ENCODE results near the gene PGGHG.

PGGHG gene

GRCh38 chr11:299081-299891 is 10.4 kb downstream of the PGGHG start, which contains the start of gene IFITM5:
IFITM5 (minus strand) TSS chr11:299526; CDS start chr11:299490, 36 bp downstream.
- no peak within 1 kb of the TSS for H3K4me3 ChIP-seq (ENCODE audit: low read depth, low read length)
- no peak for DNase-seq (ENCODE audit: low read depth)
- no peak for TF ChIP-seq CTCF (IDR thresholded peaks at IDR 0.05; ENCODE audit: control insufficient read depth, extremely low read depth, insufficient read depth)

GRCh38 chr11:299951-300735 is 11.2 kb downstream of the PGGHG start:
- no peak overlapping the region for H3K4me3 ChIP-seq (ENCODE audit: low read depth, low read length)
- TF ChIP-seq CTCF (IDR thresholded peaks at IDR 0.05; ENCODE audit: control insufficient read depth, extremely low read depth, insufficient read depth), result no peak
- no peak for DNase-seq (ENCODE audit: low read depth)

DNA sequence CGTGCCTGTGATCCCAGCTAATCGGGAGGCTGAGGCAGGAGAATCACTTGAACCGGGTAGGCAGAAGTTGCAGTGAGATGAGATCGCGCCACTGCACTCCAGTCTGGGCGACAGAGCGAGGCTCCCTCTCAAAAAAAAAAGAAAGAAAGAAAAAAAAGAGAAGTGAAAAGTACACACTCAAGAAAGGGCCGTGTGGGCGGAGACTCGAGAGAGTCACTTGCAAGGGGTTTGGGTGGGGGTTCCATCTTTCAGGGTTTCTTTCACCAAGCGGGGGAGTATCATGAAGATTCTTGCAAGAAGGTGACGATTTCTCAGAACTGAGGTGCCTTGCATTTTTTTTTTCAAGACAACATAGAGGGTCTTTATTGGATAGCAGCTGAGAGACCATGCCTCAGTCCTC is 14.4 kb downstream of the PGGHG start:
- H3K4me3 ChIP-seq (ENCODE audit: low read depth, low read length), result no peak overlapping the region
- no peak for DNase-seq (ENCODE audit: low read depth)
- no peak for TF ChIP-seq CTCF (IDR thresholded peaks at IDR 0.05; ENCODE audit: control insufficient read depth, extremely low read depth, insufficient read depth)

DNA sequence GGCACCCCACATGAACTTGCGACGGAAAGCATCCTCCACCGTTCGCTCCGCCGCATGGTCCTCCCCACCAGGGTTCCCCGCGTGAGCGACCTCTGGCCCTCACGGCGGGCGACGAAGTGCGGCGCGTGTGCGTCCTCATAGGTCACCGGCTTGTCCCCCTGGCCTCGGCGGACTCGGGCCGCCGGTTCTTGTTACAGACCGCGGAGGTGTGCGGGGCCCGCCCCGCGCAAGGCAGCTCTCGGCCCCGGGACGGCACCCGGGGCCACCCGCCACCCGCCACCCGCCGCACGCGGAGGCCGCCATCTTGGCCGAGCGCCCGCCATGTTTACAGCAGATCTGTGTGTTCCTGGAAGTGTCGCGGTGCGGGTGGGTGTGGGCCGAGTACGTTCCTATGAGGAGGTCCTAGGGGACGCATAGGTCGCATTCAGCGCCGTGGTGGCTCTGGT is 15.2 kb downstream of the PGGHG start:
- no peak for DNase-seq (ENCODE audit: low read depth)
- H3K4me3 ChIP-seq (ENCODE audit: low read depth, low read length), result no peak overlapping the region
- TF ChIP-seq CTCF (IDR thresholded peaks at IDR 0.05; ENCODE audit: control insufficient read depth, extremely low read depth, insufficient read depth), result no peak

- no peak overlapping the region for H3K4me3 ChIP-seq (ENCODE audit: low read depth, low read length)
- no peak for DNase-seq (ENCODE audit: low read depth)
- TF ChIP-seq CTCF (IDR thresholded peaks at IDR 0.05; ENCODE audit: control insufficient read depth, extremely low read depth, insufficient read depth), result peak; percentile 65
These were observed 16.3 kb downstream of the PGGHG start for GRCh38 chr11:304915-305843.

- no peak for TF ChIP-seq CTCF (IDR thresholded peaks at IDR 0.05; ENCODE audit: control insufficient read depth, extremely low read depth, insufficient read depth)
- DNase-seq (ENCODE audit: low read depth), result no peak
- H3K4me3 ChIP-seq (ENCODE audit: low read depth, low read length), result no peak overlapping the region
These were observed 16.9 kb downstream of the PGGHG start for GRCh38 chr11:305844-306211.

Measured in LNCaP clone FGC (cell line).